ENCODE measurements around the gene DAPP1.

DAPP1 gene

GRCh38 chr4:99893839-99894160, 77.2 kb downstream of the DAPP1 start:
- no peak for DNase-seq (ENCODE audit: insufficient read length, low spot score)
- FAIRE-seq, result no peak
- TF ChIP-seq CTCF (IDR thresholded peaks at IDR 0.05; ENCODE audit: insufficient read depth, missing control alignments), result no peak

DNA sequence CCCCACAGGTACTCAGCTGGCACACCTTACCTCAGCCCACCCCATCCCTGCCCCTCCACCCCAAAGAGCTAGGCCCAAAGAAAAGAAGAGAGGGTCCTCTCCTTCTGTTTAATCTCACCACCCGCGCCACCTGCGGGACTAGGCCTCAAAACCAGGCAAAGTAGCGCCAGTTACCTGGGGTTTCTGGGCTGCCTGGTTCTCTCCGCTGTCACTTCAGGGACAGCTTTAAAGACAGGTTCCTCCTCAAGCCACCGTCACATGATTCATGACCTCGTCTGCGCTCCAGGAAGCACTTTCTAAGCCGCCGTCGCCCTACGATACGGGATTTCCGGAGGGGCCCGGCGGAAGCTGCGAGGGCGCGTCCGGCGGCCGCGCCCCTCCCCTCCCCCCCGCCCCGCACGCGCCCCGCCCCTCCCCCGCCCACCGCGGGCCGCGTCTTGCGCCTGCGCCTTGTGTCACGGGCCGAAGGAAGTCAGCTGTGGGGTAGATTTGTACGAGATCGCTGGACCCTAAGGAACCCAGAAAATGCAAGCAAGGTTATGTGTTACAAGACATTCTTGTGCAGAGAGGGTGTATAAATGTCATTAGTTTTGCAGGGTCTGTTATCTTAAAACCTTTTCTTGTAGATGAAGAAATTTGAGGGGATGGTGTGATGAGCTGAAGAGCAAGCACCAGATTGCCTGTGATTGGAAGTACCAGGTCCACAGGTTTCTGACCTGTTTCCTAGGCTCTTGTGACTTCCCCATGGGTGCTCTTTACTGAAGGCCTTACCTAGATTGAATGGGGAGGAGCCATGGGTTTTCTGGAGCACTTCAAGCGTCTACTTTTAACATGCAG, 77.8 kb downstream of the DAPP1 start, which contains the start of gene LAMTOR3:
TSS of gene LAMTOR3 (minus strand) at position 267 of the 837 bp plus-strand sequence. CDS start 464 bp downstream, outside the sequence.
- DNase-seq (ENCODE audit: insufficient read length, low spot score) (peak; percentile 54), FAIRE-seq (no peak)
- no peak for TF ChIP-seq CTCF (IDR thresholded peaks at IDR 0.05; ENCODE audit: insufficient read depth, missing control alignments)

DNA sequence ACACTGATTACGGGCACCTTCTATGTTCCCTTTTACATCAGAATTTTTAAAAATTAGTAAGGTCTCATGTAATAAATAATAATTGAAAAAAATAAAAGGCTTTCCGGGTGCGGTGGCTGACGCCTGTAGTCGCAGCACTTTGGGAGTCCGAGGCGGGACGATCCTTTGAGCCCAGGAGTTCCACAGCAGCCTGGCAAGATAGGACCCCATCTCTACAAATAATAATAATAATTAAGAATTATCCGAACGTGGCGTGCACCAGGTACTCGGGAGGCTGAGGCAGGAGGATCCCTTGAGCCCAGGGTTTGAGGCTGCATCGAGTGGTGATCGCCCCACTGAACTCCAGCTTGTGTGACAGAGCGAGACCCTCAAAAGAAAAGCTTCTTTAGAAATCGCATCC, 78.4 kb downstream of the DAPP1 start:
- no peak for TF ChIP-seq CTCF (IDR thresholded peaks at IDR 0.05; ENCODE audit: insufficient read depth, missing control alignments)
- no peak for FAIRE-seq
- no peak for DNase-seq (ENCODE audit: insufficient read length, low spot score)

GRCh38 chr4:99915449-99915848, 98.8 kb downstream of the DAPP1 start:
- no peak for DNase-seq (ENCODE audit: insufficient read length, low spot score)
- no peak for TF ChIP-seq CTCF (IDR thresholded peaks at IDR 0.05; ENCODE audit: insufficient read depth, missing control alignments)
- FAIRE-seq, result no peak

GRCh38 chr4:99917575-99917974, 100.9 kb downstream of the DAPP1 start:
- DNase-seq (ENCODE audit: insufficient read length, low spot score) (no peak), FAIRE-seq (no peak)
- no peak for TF ChIP-seq CTCF (IDR thresholded peaks at IDR 0.05; ENCODE audit: insufficient read depth, missing control alignments)

GRCh38 chr4:99918656-99919055, 102.0 kb downstream of the DAPP1 start:
- FAIRE-seq (no peak), DNase-seq (ENCODE audit: insufficient read length, low spot score) (no peak)
- TF ChIP-seq CTCF (IDR thresholded peaks at IDR 0.05; ENCODE audit: insufficient read depth, missing control alignments), result no peak

Data from D721Med (cell line).